ENCODE measurements around the gene COA7. TPM values are rescaled to one million over a fixed set of nuclear protein-coding genes. Genes with fewer than 3 reads are reported as not detected.

COA7 gene
- total and polyA plus RNA-seq, 4 experiments from 2014 or later = 2.3 to 5.3 (median 3.4) TPM

DNA sequence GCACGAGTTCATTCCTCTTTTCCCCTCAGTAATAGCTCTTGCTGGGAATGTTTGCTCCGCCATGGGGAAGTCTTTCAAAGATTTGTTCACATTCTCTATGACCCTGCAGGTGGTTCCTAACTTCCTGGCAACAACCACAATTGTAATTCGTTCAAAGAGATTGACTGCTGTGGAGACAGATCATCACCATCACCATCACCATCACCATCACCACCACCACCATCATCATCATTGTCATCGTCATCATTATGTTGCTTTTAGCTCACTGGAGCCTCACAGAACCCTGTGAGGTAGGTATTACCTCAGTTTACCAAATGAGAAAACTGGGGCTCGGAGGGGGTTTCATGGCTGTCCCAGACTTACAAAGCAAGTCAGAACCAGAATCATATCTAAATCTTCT lies 30.9 kb downstream of the COA7 start:
- Mint-ChIP-seq H3K9me3 (no peaks in the 10 kb centered on the region), H3K36me3 (peaks cover 29 to 39% of the 10 kb centered on the region in 2 donors)
- POLR2A ChIA-PET (ENCODE audit: partially characterized antibody) = interaction anchor here (0.9 to 3.2 kb wide), 4 partner anchors 29 to 301 kb away, joined by 3 to 14 read pairs (median 8); partner anchors contain the start of genes CC2D1B and SHISAL2A

GRCh38 chr1:52665006-52665941 lies 32.9 kb downstream of the COA7 start:
- H3K4me3 ChIP-seq (ENCODE audit: low read length in 2 of 2) = no peak overlapping the region
- POLR2A ChIA-PET (ENCODE audit: partially characterized antibody) = interaction anchor here (1.0 to 3.2 kb wide), 4 partner anchors 27 to 299 kb away, joined by 4 to 14 read pairs (median 6); partner anchors contain the start of genes CC2D1B and GPX7
- H3K4me1 Mint-ChIP-seq = peaks cover 0 to 5% (median 4%) of the 10 kb centered on the region in 4 donors
- no peaks in the 10 kb centered on the region for H3K27me3 Mint-ChIP-seq
- H3K9me3 Mint-ChIP-seq = no peaks in the 10 kb centered on the region
- no peaks in the 10 kb centered on the region for H3K4me1 ChIP-seq (ENCODE audit: insufficient read depth, low read length)
- peaks cover 24 to 35% of the 10 kb centered on the region in 2 donors for H3K36me3 Mint-ChIP-seq
- peaks cover 16% of the 10 kb centered on the region for H3K36me3 ChIP-seq (ENCODE audit: insufficient read depth, low read length)
- H3K27ac Mint-ChIP-seq = peak overlapping the region in 5 of 7 donors; percentile 36 to 77 (median 62)
- H3K9me3 ChIP-seq (ENCODE audit: control insufficient read depth in 1 of 2, low read length in 2 of 2) = no peaks in the 10 kb centered on the region
- no peak for DNase-seq
- no peak overlapping the region for H3K27ac ChIP-seq (ENCODE audit: low read depth, low read length)
- intact Hi-C loops (cut with micrococcal nuclease) = loop anchor here (5.0 kb wide), 1 partner anchor 33 kb away; the partner anchor contains the start of gene SHISAL2A
- no peaks in the 10 kb centered on the region for H3K27me3 ChIP-seq (ENCODE audit: insufficient read depth, low read length)
- CTCF ChIA-PET (ENCODE audit: partially characterized antibody) = interaction anchor here (1.0 to 3.0 kb wide), 10 partner anchors 9 to 168 kb away, joined by 3 to 9 read pairs (median 4); partner anchors contain the start of genes GPX7, SHISAL2A and TUT4
- H3K4me3 Mint-ChIP-seq = no peak overlapping the region

More for the DNA sequence above, 30.9 kb downstream of the COA7 start:
- CTCF ChIA-PET (ENCODE audit: partially characterized antibody) = interaction anchor here (0.7 to 4.3 kb wide), 8 partner anchors 18 to 172 kb away, joined by 3 to 21 read pairs (median 4); partner anchors contain the start of genes SHISAL2A and TUT4
- Mint-ChIP-seq H3K4me3 (no peak overlapping the region), H3K27me3 (no peaks in the 10 kb centered on the region), H3K4me1 (peaks cover 0 to 5% (median 3%) of the 10 kb centered on the region in 4 donors), H3K27ac (peak overlapping the region in 1 of 7 donors; percentile 19)
- intact Hi-C loops (cut with micrococcal nuclease) = loop anchor here (2.0 to 5.0 kb wide), 2 partner anchors 35 to 770 kb away; partner anchors contain the start of gene SHISAL2A
- Histone ChIP-seq H3K27ac (ENCODE audit: low read depth, low read length) (no peak overlapping the region), H3K9me3 (ENCODE audit: control insufficient read depth in 1 of 2, low read length in 2 of 2) (no peaks in the 10 kb centered on the region), H3K4me1 (ENCODE audit: insufficient read depth, low read length) (no peaks in the 10 kb centered on the region), H3K27me3 (ENCODE audit: insufficient read depth, low read length) (no peaks in the 10 kb centered on the region), H3K4me3 (ENCODE audit: low read length in 2 of 2) (no peak overlapping the region), H3K36me3 (ENCODE audit: insufficient read depth, low read length) (peaks cover 16% of the 10 kb centered on the region)
- DNase-seq = no peak

DNA sequence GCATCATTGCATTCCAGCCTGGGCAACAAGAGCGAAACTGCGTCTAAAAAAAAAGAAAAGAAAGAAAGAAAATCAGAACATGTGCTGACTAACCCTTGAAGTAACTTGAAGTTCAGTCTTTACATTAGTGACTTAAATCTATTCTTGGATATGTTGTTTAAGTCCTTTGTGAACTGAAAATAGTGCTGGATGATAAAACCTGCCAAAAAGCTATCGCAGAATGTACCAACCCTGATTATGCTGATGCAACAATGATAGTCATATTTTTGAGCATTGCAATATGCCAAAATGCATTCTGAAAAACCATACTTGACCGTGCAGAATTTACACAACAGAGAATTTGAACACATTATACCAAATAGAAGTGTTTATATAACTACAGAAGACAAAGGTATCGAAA lies 34.4 kb downstream of the COA7 start:
- no peak overlapping the region for H3K27ac ChIP-seq (ENCODE audit: low read depth, low read length)
- no peak overlapping the region for H3K27ac Mint-ChIP-seq
- no peaks in the 10 kb centered on the region for H3K4me1 ChIP-seq (ENCODE audit: insufficient read depth, low read length)
- no peak overlapping the region for H3K4me3 ChIP-seq (ENCODE audit: low read length in 2 of 2)
- H3K9me3 Mint-ChIP-seq = no peaks in the 10 kb centered on the region
- H3K27me3 ChIP-seq (ENCODE audit: insufficient read depth, low read length) = no peaks in the 10 kb centered on the region
- no peaks in the 10 kb centered on the region for H3K9me3 ChIP-seq (ENCODE audit: control insufficient read depth in 1 of 2, low read length in 2 of 2)
- no peak for DNase-seq
- H3K36me3 ChIP-seq (ENCODE audit: insufficient read depth, low read length) = peaks cover 22% of the 10 kb centered on the region
- ChIA-PET CTCF (ENCODE audit: partially characterized antibody) (no interaction called here), POLR2A (ENCODE audit: partially characterized antibody) (interaction anchor here (3.0 kb wide), 1 partner anchor 31 kb away, joined by 15 read pairs; the partner anchor contains the start of gene SHISAL2A)
- peaks cover 0 to 8% (median 6%) of the 10 kb centered on the region in 4 donors for H3K4me1 Mint-ChIP-seq
- peaks cover 23 to 38% of the 10 kb centered on the region in 2 donors for H3K36me3 Mint-ChIP-seq
- H3K4me3 Mint-ChIP-seq = no peak overlapping the region
- intact Hi-C loops (cut with micrococcal nuclease) = no loop called here
- H3K27me3 Mint-ChIP-seq = no peaks in the 10 kb centered on the region

GRCh38 chr1:52662645-52663313 lies 35.4 kb downstream of the COA7 start:
- Histone ChIP-seq H3K27ac (ENCODE audit: low read depth, low read length) (no peak overlapping the region), H3K4me1 (ENCODE audit: insufficient read depth, low read length) (no peaks in the 10 kb centered on the region), H3K4me3 (ENCODE audit: low read length in 2 of 2) (no peak overlapping the region), H3K36me3 (ENCODE audit: insufficient read depth, low read length) (peaks cover 15% of the 10 kb centered on the region), H3K27me3 (ENCODE audit: insufficient read depth, low read length) (no peaks in the 10 kb centered on the region), H3K9me3 (ENCODE audit: control insufficient read depth in 1 of 2, low read length in 2 of 2) (no peaks in the 10 kb centered on the region)
- DNase-seq = no peak
- POLR2A ChIA-PET (ENCODE audit: partially characterized antibody) = interaction anchor here (1.0 to 3.0 kb wide), 2 partner anchors 24 to 30 kb away, joined by 3 to 15 read pairs; partner anchors contain the start of gene SHISAL2A
- intact Hi-C loops (cut with micrococcal nuclease) = no loop called here
- Mint-ChIP-seq H3K27ac (peak overlapping the region in 2 of 7 donors; percentile 36 to 70), H3K36me3 (peaks cover 23 to 35% of the 10 kb centered on the region in 2 donors), H3K27me3 (no peaks in the 10 kb centered on the region), H3K4me1 (peaks cover 0 to 10% (median 6%) of the 10 kb centered on the region in 4 donors), H3K4me3 (no peak overlapping the region), H3K9me3 (no peaks in the 10 kb centered on the region)
- CTCF ChIA-PET (ENCODE audit: partially characterized antibody) = interaction anchor here (0.6 kb wide), 2 partner anchors 29 to 48 kb away, joined by 3 to 4 read pairs; partner anchors contain the start of gene SHISAL2A

DNA sequence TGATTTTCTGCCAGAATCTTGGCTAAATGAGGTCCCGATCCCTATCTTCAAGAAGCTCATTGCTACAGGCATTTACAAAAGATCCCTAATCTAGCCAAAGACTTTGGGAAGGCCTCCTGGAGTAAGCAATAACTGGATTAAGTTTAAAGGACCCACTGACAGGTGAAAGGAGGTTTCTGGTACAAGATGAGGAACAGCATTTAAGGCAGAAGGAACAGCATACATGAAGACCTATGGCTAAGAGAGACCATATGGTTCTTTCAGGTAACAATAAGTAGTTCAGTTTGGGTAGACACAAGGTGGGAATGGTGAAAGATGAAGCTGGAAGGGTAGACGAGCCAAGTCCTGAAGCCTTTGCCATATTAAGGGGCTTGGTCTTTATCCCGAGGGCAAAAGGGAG lies 37.3 kb downstream of the COA7 start:
- no peak for DNase-seq
- H3K27me3 Mint-ChIP-seq = no peaks in the 10 kb centered on the region
- Histone ChIP-seq H3K4me3 (ENCODE audit: low read length in 2 of 2) (no peak overlapping the region), H3K27me3 (ENCODE audit: insufficient read depth, low read length) (no peaks in the 10 kb centered on the region), H3K36me3 (ENCODE audit: insufficient read depth, low read length) (peaks cover 7% of the 10 kb centered on the region), H3K27ac (ENCODE audit: low read depth, low read length) (no peak overlapping the region), H3K4me1 (ENCODE audit: insufficient read depth, low read length) (no peaks in the 10 kb centered on the region), H3K9me3 (ENCODE audit: control insufficient read depth in 1 of 2, low read length in 2 of 2) (no peaks in the 10 kb centered on the region)
- H3K4me3 Mint-ChIP-seq = no peak overlapping the region
- H3K9me3 Mint-ChIP-seq = peaks cover 0 to 2% (median 0%) of the 10 kb centered on the region in 8 donors
- POLR2A ChIA-PET (ENCODE audit: partially characterized antibody) = no interaction called here
- CTCF ChIA-PET (ENCODE audit: partially characterized antibody) = interaction anchor here (1.2 kb wide), 1 partner anchor 26 kb away, joined by 5 read pairs; no protein-coding TSS in a partner anchor
- H3K27ac Mint-ChIP-seq = peak overlapping the region in 6 of 7 donors; percentile 0 to 78 (median 18)
- peaks cover 23 to 40% of the 10 kb centered on the region in 2 donors for H3K36me3 Mint-ChIP-seq
- intact Hi-C loops (cut with micrococcal nuclease) = no loop called here
- H3K4me1 Mint-ChIP-seq = peaks cover 1 to 11% (median 5%) of the 10 kb centered on the region in 4 donors

DNA sequence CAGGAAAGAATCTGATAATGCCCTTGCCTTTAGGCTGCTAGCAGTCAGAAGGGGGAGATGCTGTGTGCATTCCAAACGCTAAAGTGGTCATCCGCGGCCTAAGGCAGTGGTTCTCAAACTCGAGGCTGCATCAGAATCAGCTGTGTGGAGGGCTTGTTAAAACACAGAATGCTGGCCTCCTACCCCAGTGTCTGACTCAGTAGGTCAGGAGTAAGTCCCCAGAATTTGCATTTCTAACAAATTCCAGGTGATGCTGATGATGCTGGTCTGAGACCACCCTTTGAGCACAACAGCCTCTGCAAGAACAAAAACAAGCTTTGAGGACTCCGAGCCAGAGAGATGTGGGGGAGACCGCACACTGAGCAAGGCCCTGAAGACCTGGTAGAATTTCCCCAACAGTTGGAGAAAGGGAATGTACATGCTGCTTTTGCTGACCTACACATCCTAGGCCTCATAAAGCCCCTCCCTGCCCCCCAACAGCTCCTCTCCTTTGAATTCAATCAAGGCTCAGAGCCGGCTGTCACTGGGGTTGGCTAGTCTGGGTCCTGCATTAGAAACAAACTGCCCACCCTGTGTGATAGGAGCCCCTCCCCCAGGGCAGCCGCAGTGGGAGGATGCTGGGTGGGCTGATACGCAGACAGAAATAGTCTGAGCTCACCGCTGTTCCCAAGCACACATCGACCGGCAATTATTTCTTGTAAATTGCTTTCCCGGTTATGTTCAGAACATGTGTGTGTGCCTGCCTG lies 38.1 kb downstream of the COA7 start:
- no peak overlapping the region for H3K4me3 ChIP-seq (ENCODE audit: low read length in 2 of 2)
- H3K27me3 Mint-ChIP-seq = no peaks in the 10 kb centered on the region
- H3K27me3 ChIP-seq (ENCODE audit: insufficient read depth, low read length) = no peaks in the 10 kb centered on the region
- no peak overlapping the region for H3K27ac ChIP-seq (ENCODE audit: low read depth, low read length)
- H3K4me3 Mint-ChIP-seq = no peak overlapping the region
- no peak for DNase-seq
- H3K9me3 ChIP-seq (ENCODE audit: control insufficient read depth in 1 of 2, low read length in 2 of 2) = no peaks in the 10 kb centered on the region
- H3K4me1 ChIP-seq (ENCODE audit: insufficient read depth, low read length) = no peaks in the 10 kb centered on the region
- H3K9me3 Mint-ChIP-seq = peaks cover 0 to 2% (median 0%) of the 10 kb centered on the region in 8 donors
- ChIA-PET POLR2A (ENCODE audit: partially characterized antibody) (interaction anchor here (0.6 to 0.9 kb wide), 3 partner anchors 24 to 27 kb away, joined by 3 to 4 read pairs (median 3); partner anchors contain the start of gene SHISAL2A), CTCF (ENCODE audit: partially characterized antibody) (interaction anchor here (1.2 kb wide), 1 partner anchor 27 kb away, joined by 5 read pairs; no protein-coding TSS in a partner anchor)
- H3K36me3 ChIP-seq (ENCODE audit: insufficient read depth, low read length) = peaks cover 11% of the 10 kb centered on the region
- H3K27ac Mint-ChIP-seq = peak overlapping the region in 2 of 7 donors; percentile 77 to 86
- H3K36me3 Mint-ChIP-seq = peaks cover 27 to 45% of the 10 kb centered on the region in 2 donors
- H3K4me1 Mint-ChIP-seq = peaks cover 3 to 13% (median 7%) of the 10 kb centered on the region in 4 donors
- intact Hi-C loops (cut with micrococcal nuclease) = no loop called here
